H9 (cell line): Measurements from ENCODE around the gene ZFYVE28. TPM values are rescaled to one million over a fixed set of nuclear protein-coding genes. Genes with fewer than 3 reads are reported as not detected.

ENCODE experiments used
- DNase-seq: peaks from one replicate; pipeline ENCODE4 v3.0.0-alpha.2; 2017
- H2AFZ ChIP-seq: one replicate; pipeline ENCODE4 v1.6.1; 2013; ENCODE audit warnings: mild to moderate bottlenecking, low read length, control low read depth, moderate library complexity
- H2AK5ac ChIP-seq: 2 replicates; pipeline ENCODE4 v1.6.1; 2013; ENCODE audit warnings: low read length, control low read depth, mixed read lengths; ENCODE audit not compliant: insufficient read length
- H2BK120ac ChIP-seq: one replicate; pipeline ENCODE4 v1.6.1; 2013; ENCODE audit warnings: low read depth, mild to moderate bottlenecking, low read length, control low read depth, inconsistent platforms; ENCODE audit not compliant: poor library complexity, severe bottlenecking
- H2BK12ac ChIP-seq: 2 replicates; pipeline ENCODE4 v1.6.1; 2013; ENCODE audit warnings: low read length, control low read depth, mixed read lengths, low read depth; ENCODE audit not compliant: insufficient read length
- H2BK15ac ChIP-seq: 2 replicates; pipeline ENCODE4 v1.6.1; 2013; ENCODE audit warnings: low read depth, low read length, control low read depth
- H2BK20ac ChIP-seq: one replicate; pipeline ENCODE4 v1.6.1; 2013; ENCODE audit warnings: low read depth, mild to moderate bottlenecking, low read length, control low read depth, inconsistent platforms; ENCODE audit not compliant: poor library complexity, severe bottlenecking
- H2BK5ac ChIP-seq: 2 replicates; pipeline ENCODE4 v1.6.1; 2013; ENCODE audit warnings: low read length, control low read depth, mixed read lengths; ENCODE audit not compliant: insufficient read length
- H3K14ac ChIP-seq: 2 replicates; pipeline ENCODE4 v1.6.1; 2013; ENCODE audit warnings: low read length, control low read depth; ENCODE audit not compliant: insufficient read depth
- H3K18ac ChIP-seq: 2 replicates; pipeline ENCODE4 v1.6.1; 2013; ENCODE audit warnings: low read depth, mild to moderate bottlenecking, mixed read lengths, low read length, control low read depth; ENCODE audit not compliant: insufficient read length
- H3K23ac ChIP-seq: 2 replicates; pipeline ENCODE4 v1.6.1; 2013; ENCODE audit warnings: low read length, control low read depth, mixed read lengths, low read depth; ENCODE audit not compliant: insufficient read length
- H3K23me2 ChIP-seq: 2 replicates; pipeline ENCODE4 v1.6.1; 2013; ENCODE audit warnings: low read depth, mild to moderate bottlenecking, mixed read lengths, low read length, control low read depth; ENCODE audit not compliant: insufficient read length, poor library complexity, severe bottlenecking
- H3K27ac ChIP-seq: 2 replicates; pipeline ENCODE4 v1.5.1; 2013; ENCODE audit warnings: low read length, control low read depth, mixed read lengths, low read depth; ENCODE audit not compliant: insufficient read length
- H3K27me3 ChIP-seq: 2 replicates; pipeline ENCODE4 v1.6.1; 2013; ENCODE audit warnings: low read length, control low read depth, inconsistent platforms; ENCODE audit not compliant: insufficient read depth
- H3K4ac ChIP-seq: 2 replicates; pipeline ENCODE4 v1.6.1; 2013; ENCODE audit warnings: low read depth, mild to moderate bottlenecking, control low read depth, inconsistent platforms, low read length, moderate library complexity
- H3K4me1 ChIP-seq: 2 replicates; pipeline ENCODE4 v1.6.1; 2013; ENCODE audit warnings: low read length, control low read depth, inconsistent platforms; ENCODE audit not compliant: insufficient read depth
- H3K4me2 ChIP-seq: 2 replicates; pipeline ENCODE4 v1.6.1; 2013; ENCODE audit warnings: low read length, control low read depth, mixed read lengths; ENCODE audit not compliant: insufficient read length, insufficient read depth
- H3K56ac ChIP-seq: 2 replicates; pipeline ENCODE4 v1.6.1; 2013; ENCODE audit warnings: low read depth, mild to moderate bottlenecking, mixed read lengths, low read length, control low read depth; ENCODE audit not compliant: insufficient read length
- H3K79me1 ChIP-seq: 2 replicates; pipeline ENCODE4 v1.6.1; 2013; ENCODE audit warnings: low read depth, mild to moderate bottlenecking, moderate library complexity, low read length, control low read depth, inconsistent platforms; ENCODE audit not compliant: insufficient read depth, poor library complexity, severe bottlenecking
- H3K79me2 ChIP-seq: 2 replicates; pipeline ENCODE4 v1.6.1; 2013; ENCODE audit warnings: low read length, control low read depth, inconsistent platforms; ENCODE audit not compliant: insufficient read depth
- H3K9ac ChIP-seq: 2 replicates; pipeline ENCODE4 v1.6.1; 2013; ENCODE audit warnings: low read length, control low read depth, mixed read lengths; ENCODE audit not compliant: insufficient read length; ENCODE audit errors: extremely low read depth
- H3K9me3 ChIP-seq: one replicate; pipeline ENCODE4 v1.6.1; 2013; ENCODE audit warnings: low read depth, low read length, inconsistent platforms; ENCODE audit not compliant: control insufficient read depth
- H3T11ph ChIP-seq: one replicate; pipeline ENCODE4 v1.6.1; 2013; ENCODE audit warnings: mild to moderate bottlenecking, low read length, control low read depth, inconsistent platforms
- H4K20me1 ChIP-seq: one replicate; pipeline ENCODE4 v1.6.1; 2013; ENCODE audit not compliant: control insufficient read depth, insufficient read length, insufficient read depth
- H4K5ac ChIP-seq: 2 replicates; pipeline ENCODE4 v1.6.1; 2013; ENCODE audit warnings: low read depth, mild to moderate bottlenecking, mixed read lengths, low read length, control low read depth; ENCODE audit not compliant: insufficient read length
- H4K8ac ChIP-seq: replicated peaks from 2 replicates; pipeline ENCODE4 v1.6.1; 2013; ENCODE audit warnings: low read length, control low read depth, mixed read lengths, low read depth; ENCODE audit not compliant: insufficient read length
- H4K91ac ChIP-seq: 2 replicates; pipeline ENCODE4 v1.6.1; 2013; ENCODE audit warnings: low read depth, mild to moderate bottlenecking, moderate library complexity, mixed read lengths, low read length, control low read depth; ENCODE audit not compliant: insufficient read length
- H3K27ac Mint-ChIP-seq, 3 experiments: 2 replicates in 2 of 3; 3 replicates in 1 of 3; pipeline ENCODE4 v1.8.0; 2020 to 2021; ENCODE audit warnings: mixed read lengths in 3 of 3, mild to moderate bottlenecking in 1 of 3, moderate library complexity in 1 of 3
- H3K27me3 Mint-ChIP-seq: 2 replicates; pipeline ENCODE4 v1.8.0; 2021; ENCODE audit warnings: low read depth, mild to moderate bottlenecking, moderate library complexity, mixed read lengths
- H3K36me3 Mint-ChIP-seq, 3 experiments: 2 replicates in 2 of 3; 3 replicates in 1 of 3; pipeline ENCODE4 v1.8.0; 2020 to 2021; ENCODE audit warnings: low read depth in 3 of 3, mixed read lengths in 3 of 3; ENCODE audit not compliant: insufficient read depth in 1 of 3
- H3K4me1 Mint-ChIP-seq, 2 experiments: 2 replicates each; pipeline ENCODE4 v1.8.0; 2020; ENCODE audit warnings: mixed read lengths in 2 of 2
- H3K4me3 Mint-ChIP-seq, 2 experiments: 2 replicates in 1 of 2; 3 replicates in 1 of 2; pipeline ENCODE4 v1.8.0; 2020 to 2021; ENCODE audit warnings: mild to moderate bottlenecking in 2 of 2, mixed read lengths in 2 of 2, moderate library complexity in 1 of 2
- H3K9me3 Mint-ChIP-seq, 2 experiments: 2 replicates in 1 of 2; 3 replicates in 1 of 2; pipeline ENCODE4 v1.8.0; 2020; ENCODE audit warnings: mild to moderate bottlenecking in 2 of 2, mixed read lengths in 2 of 2, moderate library complexity in 1 of 2
- WGBS: extraction: QIAGEN DNeasy Blood & Tissue Kit; methylation state at CpG from one replicate; pipeline ENCODE4 v1.1.7; 2013; ENCODE audit warnings: missing lambda C conversion rate, low lambda C conversion rate, mixed read lengths; ENCODE audit not compliant: insufficient read length; ENCODE audit errors: extremely low coverage; 5-methylcytosine and 5-hydroxymethylcytosine counted together
- total RNA-seq: library from RNA; stranded (reverse); gene quantifications from 2 replicates; pipeline ENCODE4 v1.2.1, GENCODE V29; 2021
- TF ChIP-seq, protein P1 (sequence below): fragments of 200-600 bp; sonication (generic); conservative IDR thresholded peaks from 3 replicates; pipeline ENCODE4 v1.8.0; 2021; ENCODE audit warnings: antibody characterized with exemption, mild to moderate bottlenecking

Gene ZFYVE28
- total RNA-seq, 1 experiment from 2014 or later, result 0.98 TPM

- H2BK12ac ChIP-seq, result no peak overlapping the region
- no peak overlapping the region for H3K56ac ChIP-seq
- no peaks in the 10 kb centered on the region for H3K23me2 ChIP-seq
- H3K4me1 ChIP-seq, result no peaks in the 10 kb centered on the region
- H2AFZ ChIP-seq, result no peak overlapping the region
- Mint-ChIP-seq H3K9me3 (peaks cover 14 to 17% of the 10 kb centered on the region in 2 experiments), H3K27me3 (peaks cover 9% of the 10 kb centered on the region), H3K36me3 (peaks cover 7 to 12% (median 8%) of the 10 kb centered on the region in 3 experiments), H3K27ac (no peak overlapping the region), H3K4me3 (no peak overlapping the region), H3K4me1 (0 out of 4 replicates have a peak, but pooled peaks cover 0 to 2% of the 10 kb centered on the region in 2 experiments)
- H3K14ac ChIP-seq, result no peak overlapping the region
- no peak overlapping the region for H2BK5ac ChIP-seq
- no peak overlapping the region for H2AK5ac ChIP-seq
- H2BK20ac ChIP-seq, result no peak overlapping the region
- H4K91ac ChIP-seq, result no peak overlapping the region
- H2BK120ac ChIP-seq, result no peak overlapping the region
- H2BK15ac ChIP-seq, result no peak overlapping the region
- H3K9me3 ChIP-seq, result no peaks in the 10 kb centered on the region
- no peak overlapping the region for H4K8ac ChIP-seq
- TF ChIP-seq, protein P1, sequence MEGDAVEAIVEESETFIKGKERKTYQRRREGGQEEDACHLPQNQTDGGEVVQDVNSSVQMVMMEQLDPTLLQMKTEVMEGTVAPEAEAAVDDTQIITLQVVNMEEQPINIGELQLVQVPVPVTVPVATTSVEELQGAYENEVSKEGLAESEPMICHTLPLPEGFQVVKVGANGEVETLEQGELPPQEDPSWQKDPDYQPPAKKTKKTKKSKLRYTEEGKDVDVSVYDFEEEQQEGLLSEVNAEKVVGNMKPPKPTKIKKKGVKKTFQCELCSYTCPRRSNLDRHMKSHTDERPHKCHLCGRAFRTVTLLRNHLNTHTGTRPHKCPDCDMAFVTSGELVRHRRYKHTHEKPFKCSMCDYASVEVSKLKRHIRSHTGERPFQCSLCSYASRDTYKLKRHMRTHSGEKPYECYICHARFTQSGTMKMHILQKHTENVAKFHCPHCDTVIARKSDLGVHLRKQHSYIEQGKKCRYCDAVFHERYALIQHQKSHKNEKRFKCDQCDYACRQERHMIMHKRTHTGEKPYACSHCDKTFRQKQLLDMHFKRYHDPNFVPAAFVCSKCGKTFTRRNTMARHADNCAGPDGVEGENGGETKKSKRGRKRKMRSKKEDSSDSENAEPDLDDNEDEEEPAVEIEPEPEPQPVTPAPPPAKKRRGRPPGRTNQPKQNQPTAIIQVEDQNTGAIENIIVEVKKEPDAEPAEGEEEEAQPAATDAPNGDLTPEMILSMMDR, result no peak
- H3K9ac ChIP-seq, result no peak overlapping the region
- no peak overlapping the region for H4K5ac ChIP-seq
- no peaks in the 10 kb centered on the region for H3K79me1 ChIP-seq
- DNase-seq, result no peak
- no CpG with 5 or more reads among the region's 26 CpGs for WGBS
- H3K23ac ChIP-seq, result no peak overlapping the region
- no peaks in the 10 kb centered on the region for H4K20me1 ChIP-seq
- H3T11ph ChIP-seq, result no peak overlapping the region
- H3K27me3 ChIP-seq, result no peaks in the 10 kb centered on the region
- no peak overlapping the region for H3K4me2 ChIP-seq
- H3K79me2 ChIP-seq, result no peaks in the 10 kb centered on the region
- no peak overlapping the region for H3K4ac ChIP-seq
- H3K27ac ChIP-seq, result no peak overlapping the region
- H3K18ac ChIP-seq, result no peak overlapping the region
Observed at GRCh38 chr4:2370597-2371320, 47.7 kb downstream of the ZFYVE28 start.
